Measurements from ENCODE around the gene KRT85.
A peak's percentile ranks its signal among the peaks of the same experiment; 100 is the strongest.
"Not testable (repeated sequence)": the region's sequence is repeated elsewhere in the genome, so short reads cannot be mapped to it uniquely, and the experiment has no call there.

Gene KRT85

DNA sequence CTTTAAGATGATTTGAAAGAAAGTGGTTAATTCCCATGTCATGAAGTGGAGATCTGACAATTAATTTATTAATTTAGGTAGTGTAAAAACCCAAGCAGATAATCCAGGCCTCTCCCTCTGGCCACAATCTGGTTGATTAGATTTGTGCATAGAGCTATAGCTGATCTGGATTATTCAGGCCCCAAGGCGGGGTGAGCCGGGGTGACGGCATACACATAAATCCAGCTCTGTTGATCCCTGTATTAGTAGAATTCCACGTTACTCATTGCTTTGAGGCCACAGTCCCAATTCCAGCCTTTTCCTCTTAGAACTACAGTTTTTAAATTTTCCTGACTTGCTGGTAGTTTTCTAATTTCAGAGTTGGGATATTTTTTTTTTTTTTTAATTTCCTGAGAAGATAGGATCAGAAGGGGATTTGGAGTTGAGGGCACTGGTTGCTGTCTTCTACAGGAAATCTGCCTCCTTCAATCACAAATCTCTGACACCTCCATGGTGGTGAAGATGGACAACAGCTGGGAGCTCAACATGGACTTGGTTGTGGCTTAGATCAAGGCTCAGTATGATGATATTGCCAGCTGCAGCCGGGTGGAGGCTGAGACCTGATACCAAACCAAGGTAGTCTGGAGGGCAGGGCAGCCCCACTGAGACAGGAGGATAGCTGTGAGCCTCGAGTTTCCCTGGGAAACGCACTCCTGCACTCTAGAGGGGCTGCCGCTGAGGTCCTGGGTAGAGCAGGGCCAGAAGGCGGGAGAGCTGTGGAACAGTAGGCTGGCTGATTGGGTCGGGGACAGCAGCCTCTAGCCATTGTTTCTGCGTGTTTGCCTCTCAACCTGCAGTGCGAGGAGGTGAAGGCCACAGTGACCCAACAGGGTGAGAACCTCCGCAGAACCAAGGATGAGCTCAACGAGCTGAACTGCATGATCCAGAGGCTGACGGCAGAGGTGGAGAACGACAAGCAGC lies 19.4 kb downstream of the KRT85 start:
- no peak for DNase-seq (ENCODE audit: low spot score)

GRCh38 chr12:52347016-52347415 lies 20.3 kb downstream of the KRT85 start:
- no peak for DNase-seq (ENCODE audit: low spot score)

DNA sequence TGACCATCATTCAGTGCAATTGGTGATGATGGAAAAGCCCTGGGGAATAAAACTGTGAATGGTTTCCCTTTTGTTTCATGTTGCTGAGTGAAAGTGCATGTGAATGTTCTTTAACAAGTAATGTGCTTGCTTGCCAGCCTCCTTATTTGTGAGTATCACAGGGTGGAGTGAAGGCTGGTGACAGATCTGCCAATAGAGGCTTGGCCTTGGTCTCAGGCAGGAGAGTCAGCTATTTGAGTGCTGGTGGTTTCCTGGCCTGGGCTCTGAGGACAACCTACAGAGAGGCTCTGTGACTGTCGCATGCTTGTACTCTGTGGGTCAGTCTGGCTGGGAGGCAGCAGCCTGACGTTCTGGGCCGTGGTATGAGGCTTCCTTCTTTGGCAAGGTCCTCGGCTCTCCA lies 20.7 kb downstream of the KRT85 start:
- DNase-seq (ENCODE audit: low spot score), result no peak

- DNase-seq (ENCODE audit: low spot score), result not testable (repeated sequence)
Measured at GRCh38 chr12:52345041-52345440, 22.2 kb downstream of the KRT85 start.

- DNase-seq (ENCODE audit: low spot score), result no peak
Measured at GRCh38 chr12:52344111-52344510, 23.2 kb downstream of the KRT85 start.

GRCh38 chr12:52343550-52343949 lies 23.7 kb downstream of the KRT85 start:
- DNase-seq (ENCODE audit: low spot score), result no peak

- no peak for DNase-seq (ENCODE audit: low spot score)
Measured at GRCh38 chr12:52342781-52343490, 24.3 kb downstream of the KRT85 start.

GRCh38 chr12:52341066-52341580 lies 26.2 kb downstream of the KRT85 start:
- DNase-seq (ENCODE audit: low spot score), result no peak

DNA sequence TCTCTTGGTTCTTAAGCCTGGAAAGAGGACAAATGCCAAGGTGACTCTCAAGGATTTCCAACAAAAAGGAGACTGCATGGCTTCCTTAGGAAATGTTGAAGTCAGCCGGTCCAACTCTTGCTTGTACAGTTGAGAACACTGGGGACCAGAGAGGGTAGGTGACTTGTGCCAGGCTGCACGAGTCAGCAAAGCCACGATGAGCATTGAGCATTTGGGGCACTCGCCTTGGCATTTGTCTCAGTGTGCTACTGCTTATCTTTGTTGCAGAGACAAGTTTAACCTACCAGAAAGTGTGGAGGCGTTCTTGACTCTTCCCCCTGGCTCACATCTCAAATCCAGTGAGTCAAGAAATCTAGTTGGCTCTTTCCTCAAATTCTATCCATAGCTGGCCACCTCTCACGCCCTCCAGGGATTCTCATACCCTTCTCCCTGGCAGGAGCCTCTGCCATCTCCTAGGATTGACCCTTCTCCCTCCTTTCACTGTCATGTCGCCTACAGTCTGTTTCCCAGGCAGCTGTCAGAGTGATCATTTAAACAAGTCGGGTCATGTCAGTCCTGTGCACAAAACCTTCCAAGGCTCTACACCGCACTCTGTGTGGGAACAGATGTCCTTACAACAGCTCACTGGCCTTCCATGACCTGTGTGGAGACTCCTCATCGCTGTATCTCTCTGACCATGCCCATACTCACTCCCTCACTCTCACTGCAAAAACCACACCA lies 28.9 kb downstream of the KRT85 start:
- no peak for DNase-seq (ENCODE audit: low spot score)

DNA sequence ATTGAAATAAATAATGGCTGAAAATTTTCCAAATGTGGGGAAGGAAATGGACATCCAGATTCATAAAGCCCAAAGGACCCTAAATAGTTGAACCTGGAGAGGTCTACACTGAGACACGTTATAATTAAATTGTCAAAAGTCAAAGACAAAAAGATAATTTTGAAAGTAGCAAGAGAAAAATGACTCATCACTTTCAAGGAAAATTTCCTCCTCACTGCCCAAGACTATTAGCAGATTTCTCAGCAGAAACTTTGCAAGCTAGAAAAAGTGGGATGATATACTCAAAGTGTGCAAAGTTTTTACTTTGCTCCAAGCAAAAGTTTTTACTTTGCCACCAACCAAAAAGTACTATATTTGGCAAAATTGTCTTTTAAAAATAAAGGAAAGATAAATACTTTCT lies 30.2 kb downstream of the KRT85 start:
- DNase-seq (ENCODE audit: low spot score), result no peak

DNA sequence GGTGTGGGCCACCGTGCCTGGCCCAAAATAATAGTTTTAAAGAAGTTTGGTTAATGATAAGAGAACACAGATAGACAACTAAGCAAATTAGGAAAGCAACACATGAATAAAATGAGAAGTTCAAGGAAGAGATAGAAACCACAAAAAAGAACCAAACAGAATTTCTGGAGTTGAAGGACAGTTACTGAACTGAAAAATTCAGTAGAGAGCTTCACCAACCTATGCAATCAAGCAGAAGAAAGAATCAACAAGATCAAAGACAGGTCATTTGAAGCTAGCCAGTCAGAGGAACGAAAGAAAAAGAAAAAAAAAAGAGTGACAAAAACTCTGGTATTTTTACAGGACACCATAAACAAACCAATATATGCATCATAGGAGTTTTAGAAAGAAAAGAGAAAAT lies 30.6 kb downstream of the KRT85 start:
- DNase-seq (ENCODE audit: low spot score), result no peak

DNA sequence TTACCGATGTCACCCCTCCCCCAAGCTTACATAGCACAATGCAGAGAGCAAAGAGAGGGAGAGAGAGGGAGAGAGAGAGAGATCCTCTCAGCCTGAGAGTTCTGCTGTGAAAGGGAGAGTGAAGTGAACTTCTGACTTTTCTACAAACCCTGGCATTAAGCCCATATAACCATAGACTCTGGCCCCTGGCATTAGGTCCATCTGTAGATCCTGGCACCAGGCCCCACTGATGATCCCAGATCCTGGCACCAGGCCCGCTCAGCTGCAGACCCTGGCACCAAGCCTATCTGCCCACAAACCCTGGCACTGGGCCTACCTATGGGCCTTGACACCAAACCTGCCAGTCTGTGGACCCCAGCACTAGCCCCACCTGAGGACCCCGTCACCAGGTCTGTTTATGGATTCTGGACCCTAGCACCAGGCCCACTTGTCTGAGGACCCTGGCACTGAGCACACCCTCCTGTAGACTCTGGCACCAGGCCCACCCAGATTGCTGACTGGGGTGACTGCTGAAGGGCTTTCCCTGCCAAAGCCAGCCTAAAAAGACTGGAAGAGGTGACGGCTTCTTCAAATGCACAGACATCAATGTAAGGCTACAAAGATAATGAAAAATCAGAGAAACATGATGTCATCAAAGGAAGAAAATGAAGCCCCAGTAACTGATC lies 31.6 kb downstream of the KRT85 start:
- DNase-seq (ENCODE audit: low spot score), result no peak

DNA sequence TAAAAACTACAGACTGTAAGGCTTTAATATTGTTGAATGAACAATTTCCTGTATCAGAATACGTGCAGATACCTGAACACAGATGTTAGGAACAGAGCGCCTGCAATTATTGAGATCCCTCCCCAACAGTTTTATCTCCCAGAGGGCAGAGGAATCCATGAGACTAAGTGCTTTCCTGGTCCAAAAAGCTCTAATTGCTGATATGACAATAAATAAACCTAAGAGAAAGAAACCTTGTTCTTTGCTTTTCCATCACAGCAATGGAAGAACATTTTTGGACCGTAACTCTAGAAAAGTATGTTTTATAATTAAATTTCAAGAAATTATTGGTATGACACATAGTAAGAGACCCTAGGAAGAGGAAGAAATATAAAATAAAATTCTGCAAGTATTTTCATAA lies 33.1 kb downstream of the KRT85 start:
- no peak for DNase-seq (ENCODE audit: low spot score)

DNA sequence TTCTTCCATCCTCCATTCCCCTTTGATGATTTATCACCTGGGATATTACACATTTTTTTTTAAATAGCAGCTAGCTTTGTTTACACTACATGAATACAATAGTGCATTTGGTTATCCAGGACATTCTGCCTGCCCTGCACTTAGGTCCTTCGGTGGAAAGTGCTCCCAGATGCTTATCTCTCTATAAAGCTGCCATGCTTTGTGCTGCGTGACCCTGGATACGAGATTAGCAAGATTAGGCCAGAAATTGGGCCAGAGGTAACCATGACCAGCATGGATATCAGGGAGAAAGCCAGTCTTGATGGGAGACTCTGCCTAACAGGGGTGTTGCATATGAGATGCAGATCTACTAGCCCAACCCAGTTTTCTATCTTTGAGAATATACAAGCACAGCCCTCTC lies 34.0 kb downstream of the KRT85 start:
- DNase-seq (ENCODE audit: low spot score), result no peak

- DNase-seq (ENCODE audit: low spot score), result no peak
Measured at GRCh38 chr12:52332381-52332780, 34.9 kb downstream of the KRT85 start.

GRCh38 chr12:52331833-52332232 lies 35.4 kb downstream of the KRT85 start:
- DNase-seq (ENCODE audit: low spot score), result no peak

DNA sequence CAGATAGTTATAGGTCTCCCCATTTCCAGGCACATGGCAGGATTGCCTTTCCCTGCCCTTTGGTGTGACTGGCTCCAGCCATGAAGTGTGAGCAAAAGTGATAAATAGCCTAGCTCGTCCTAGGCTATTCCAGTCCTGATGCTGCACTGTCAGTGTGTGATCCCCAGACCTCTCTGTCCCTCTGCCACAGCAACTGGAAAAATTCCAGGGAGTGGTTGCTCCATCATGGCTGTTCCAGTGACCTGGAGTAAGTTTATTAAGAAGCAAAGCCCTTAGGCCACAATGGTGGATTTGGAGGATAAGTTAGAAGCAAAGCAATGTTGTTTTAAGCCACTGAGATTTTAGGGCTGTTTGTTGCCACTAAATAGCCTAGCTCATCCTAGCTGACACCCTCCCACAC lies 36.2 kb downstream of the KRT85 start:
- no peak for DNase-seq (ENCODE audit: low spot score)

DNA sequence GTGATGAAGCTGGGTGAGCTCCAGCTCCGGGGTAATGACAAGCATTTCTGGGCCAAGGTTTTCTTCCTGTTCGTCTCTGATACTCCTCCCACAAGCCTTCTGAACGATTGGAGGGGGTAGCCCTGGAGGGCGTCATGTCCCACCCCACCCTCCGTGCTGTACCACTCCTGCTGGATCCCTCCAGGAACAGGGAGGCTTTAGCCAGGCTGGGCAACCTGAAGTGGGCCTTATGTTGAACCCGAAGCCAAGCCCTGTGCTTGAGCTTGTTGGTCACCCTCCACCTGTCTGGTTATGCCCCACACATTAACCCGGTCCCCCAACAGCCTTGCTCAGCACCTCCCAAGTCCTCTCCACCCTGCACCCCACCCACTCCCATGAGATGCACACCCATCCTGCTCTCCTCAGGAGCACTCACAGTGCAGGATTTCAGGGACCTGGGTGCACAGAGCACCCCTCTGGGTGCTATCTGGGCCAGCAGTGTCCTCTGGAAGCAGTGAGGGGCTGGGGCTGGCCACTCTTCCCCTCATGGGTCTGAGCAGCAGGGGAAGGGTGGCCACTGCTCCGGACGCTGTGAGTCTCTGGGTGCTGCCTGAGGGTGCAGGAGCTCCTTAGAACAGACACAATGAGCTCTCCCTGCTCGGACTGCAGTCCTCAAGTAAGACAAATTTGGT lies 39.3 kb downstream of the KRT85 start:
- no peak for DNase-seq (ENCODE audit: low spot score)

- DNase-seq (ENCODE audit: low spot score), result peak; percentile 96
Measured at GRCh38 chr12:52327052-52327829, 40.0 kb downstream of the KRT85 start.

- no peak for DNase-seq (ENCODE audit: low spot score)
Measured at GRCh38 chr12:52324153-52324444, 43.2 kb downstream of the KRT85 start.
